Skeletal muscle satellite cell (primary cell): Measurements from ENCODE around the gene ZSCAN1.
A peak's percentile ranks its signal among the peaks of the same experiment; 100 is the strongest.

Source experiments
- H3K27me3 ChIP-seq: 2 replicates; pipeline ENCODE4 v1.7.0; 2013; ENCODE audit warnings: low read length; ENCODE audit not compliant: control insufficient read depth, insufficient read depth
- H3K36me3 ChIP-seq: 2 replicates; pipeline ENCODE4 v1.7.0; 2013; ENCODE audit warnings: mild to moderate bottlenecking, control low read depth, low read length; ENCODE audit not compliant: insufficient read depth
- H3K4me1 ChIP-seq: 2 replicates; pipeline ENCODE4 v1.7.0; 2013; ENCODE audit warnings: low read length; ENCODE audit not compliant: control insufficient read depth, insufficient read depth
- H3K4me2 ChIP-seq: 2 replicates; pipeline ENCODE4 v1.7.0; 2013; ENCODE audit warnings: mild to moderate bottlenecking, low read length
- H3K4me3 ChIP-seq: 2 replicates; pipeline ENCODE4 v1.7.0; 2013; ENCODE audit warnings: low read length
- H3K9ac ChIP-seq: 2 replicates; pipeline ENCODE4 v1.7.0; 2013; ENCODE audit warnings: mild to moderate bottlenecking, low read depth, low read length, moderate library complexity
- H3K9me3 ChIP-seq: replicated peaks from 2 replicates; pipeline ENCODE4 v1.7.0; 2013; ENCODE audit warnings: mild to moderate bottlenecking, control low read depth, low read length

ZSCAN1 gene

GRCh38 chr19:58058467-58058866, 24.6 kb downstream of the ZSCAN1 start:
- Histone ChIP-seq H3K4me3 (peak overlapping the region; percentile 83), H3K9ac (peak overlapping the region; percentile 77), H3K4me1 (peaks cover 11% of the 10 kb centered on the region), H3K9me3 (peaks cover 17% of the 10 kb centered on the region), H3K27me3 (no peaks in the 10 kb centered on the region), H3K4me2 (peak overlapping the region; percentile 81), H3K36me3 (no peaks in the 10 kb centered on the region)

GRCh38 chr19:58059003-58059670, 25.3 kb downstream of the ZSCAN1 start, which contains the start of gene ZNF135:
TSS of gene ZNF135 (plus strand) at chr19:58059282. CDS start at chr19:58060003, 721 bp downstream.
- Histone ChIP-seq H3K9me3 (peaks cover 18% of the 10 kb centered on the region), H3K4me3 (peak within 1 kb of the TSS; percentile 83), H3K27me3 (no peaks in the 10 kb centered on the region), H3K36me3 (peaks cover 4% of the 10 kb centered on the region), H3K9ac (peak within 1 kb of the TSS; percentile 77), H3K4me1 (peaks cover 11% of the 10 kb centered on the region), H3K4me2 (peak within 1 kb of the TSS; percentile 81)

- Histone ChIP-seq H3K4me3 (peak overlapping the region; percentile 83), H3K4me2 (peak overlapping the region; percentile 81), H3K9me3 (peaks cover 18% of the 10 kb centered on the region), H3K4me1 (peaks cover 11% of the 10 kb centered on the region), H3K9ac (peak overlapping the region; percentile 77), H3K27me3 (no peaks in the 10 kb centered on the region), H3K36me3 (peaks cover 6% of the 10 kb centered on the region)
Observed at GRCh38 chr19:58059671-58060078, 25.9 kb downstream of the ZSCAN1 start.

GRCh38 chr19:58060231-58060630, 26.4 kb downstream of the ZSCAN1 start:
- H3K9me3 ChIP-seq: peaks cover 18% of the 10 kb centered on the region
- peaks cover 9% of the 10 kb centered on the region for H3K4me1 ChIP-seq
- peak overlapping the region; percentile 83 for H3K4me3 ChIP-seq
- peak overlapping the region; percentile 81 for H3K4me2 ChIP-seq
- no peak overlapping the region for H3K9ac ChIP-seq
- peaks cover 9% of the 10 kb centered on the region for H3K36me3 ChIP-seq
- no peaks in the 10 kb centered on the region for H3K27me3 ChIP-seq

- H3K9ac ChIP-seq: no peak overlapping the region
- H3K36me3 ChIP-seq: peaks cover 27% of the 10 kb centered on the region
- H3K4me1 ChIP-seq: peaks cover 6% of the 10 kb centered on the region
- no peaks in the 10 kb centered on the region for H3K27me3 ChIP-seq
- no peak overlapping the region for H3K4me2 ChIP-seq
- peaks cover 51% of the 10 kb centered on the region for H3K9me3 ChIP-seq
- H3K4me3 ChIP-seq: no peak overlapping the region
Observed at GRCh38 chr19:58063712-58064111, 29.9 kb downstream of the ZSCAN1 start.

- H3K4me2 ChIP-seq: no peak overlapping the region
- H3K4me3 ChIP-seq: no peak overlapping the region
- peaks cover 27% of the 10 kb centered on the region for H3K36me3 ChIP-seq
- no peak overlapping the region for H3K9ac ChIP-seq
- H3K27me3 ChIP-seq: no peaks in the 10 kb centered on the region
- peaks cover 49% of the 10 kb centered on the region for H3K9me3 ChIP-seq
- H3K4me1 ChIP-seq: no peaks in the 10 kb centered on the region
Observed at GRCh38 chr19:58067240-58067912, 33.6 kb downstream of the ZSCAN1 start.

- Histone ChIP-seq H3K4me1 (no peaks in the 10 kb centered on the region), H3K4me3 (no peak overlapping the region), H3K36me3 (peaks cover 6% of the 10 kb centered on the region), H3K27me3 (no peaks in the 10 kb centered on the region), H3K9ac (no peak overlapping the region), H3K4me2 (no peak overlapping the region), H3K9me3 (peaks cover 2% of the 10 kb centered on the region)
Observed at GRCh38 chr19:58079792-58080191, 46.0 kb downstream of the ZSCAN1 start.

GRCh38 chr19:58083021-58083420, 49.2 kb downstream of the ZSCAN1 start:
- no peak overlapping the region for H3K4me3 ChIP-seq
- H3K27me3 ChIP-seq: no peaks in the 10 kb centered on the region
- H3K9ac ChIP-seq: no peak overlapping the region
- peaks cover 15% of the 10 kb centered on the region for H3K36me3 ChIP-seq
- peaks cover 2% of the 10 kb centered on the region for H3K9me3 ChIP-seq
- H3K4me2 ChIP-seq: no peak overlapping the region
- H3K4me1 ChIP-seq: no peaks in the 10 kb centered on the region

GRCh38 chr19:58084596-58085347, 50.9 kb downstream of the ZSCAN1 start:
- H3K9ac ChIP-seq: no peak overlapping the region
- peaks cover 2% of the 10 kb centered on the region for H3K9me3 ChIP-seq
- H3K4me2 ChIP-seq: no peak overlapping the region
- no peaks in the 10 kb centered on the region for H3K27me3 ChIP-seq
- peaks cover 16% of the 10 kb centered on the region for H3K36me3 ChIP-seq
- no peak overlapping the region for H3K4me3 ChIP-seq
- H3K4me1 ChIP-seq: no peaks in the 10 kb centered on the region

- Histone ChIP-seq H3K36me3 (peaks cover 16% of the 10 kb centered on the region), H3K4me3 (no peak overlapping the region), H3K9me3 (peaks cover 2% of the 10 kb centered on the region)
Observed at GRCh38 chr19:58085348-58085875, 51.6 kb downstream of the ZSCAN1 start.

More at GRCh38 chr19:58085348-58085875, 51.6 kb downstream of the ZSCAN1 start:
- Histone ChIP-seq H3K9ac (no peak overlapping the region), H3K27me3 (no peaks in the 10 kb centered on the region), H3K4me1 (no peaks in the 10 kb centered on the region), H3K4me2 (no peak overlapping the region)
